SU-DHL-6 (cell line): ENCODE data around the gene CYB5B.

Source experiments
- H2AFZ ChIP-seq: fragments of 200-600 bp; sonication (generic); 2 replicates; pipeline ENCODE4 v1.6.1; 2014; ENCODE audit warnings: low read depth, mild to moderate bottlenecking, moderate library complexity, mixed read lengths, antibody characterized with exemption, low read length; ENCODE audit not compliant: severe bottlenecking
- H3F3A ChIP-seq: fragments of 200-600 bp; shearing (Covaris generic); 2 replicates; pipeline ENCODE4 v1.6.0; 2016; ENCODE audit warnings: antibody characterized with exemption, mild to moderate bottlenecking; ENCODE audit not compliant: insufficient read depth
- H3K27ac ChIP-seq: fragments of 200-600 bp; sonication (generic); 2 replicates; pipeline ENCODE4 v1.5.1; 2016; ENCODE audit warnings: low read depth, mild to moderate bottlenecking, low read length, moderate library complexity, mixed read lengths
- H3K27me3 ChIP-seq: fragments of 200-600 bp; sonication (generic), shearing (Covaris generic); 2 replicates; pipeline ENCODE4 v1.6.0; 2014; ENCODE audit warnings: mild to moderate bottlenecking, low read length
- H3K36me3 ChIP-seq: fragments of 200-600 bp; sonication (generic); 2 replicates; pipeline ENCODE4 v1.6.1; 2014; ENCODE audit warnings: mild to moderate bottlenecking, low read length, mixed read lengths
- H3K4me2 ChIP-seq: fragments of 300-600, 200-600 bp; shearing (Covaris generic), sonication (generic); 2 replicates; pipeline ENCODE4 v1.6.0; 2014; ENCODE audit warnings: low read length, low read depth, mild to moderate bottlenecking; ENCODE audit not compliant: poor library complexity, severe bottlenecking
- H3K4me3 ChIP-seq: fragments of 200-600 bp; sonication (generic); 2 replicates; pipeline ENCODE4 v1.5.1; 2014; ENCODE audit warnings: antibody characterized with exemption, low read length, mild to moderate bottlenecking, mixed read lengths; ENCODE audit not compliant: insufficient read depth, poor library complexity, severe bottlenecking
- H3K79me2 ChIP-seq: fragments of 200-600 bp; sonication (generic); 2 replicates; pipeline ENCODE4 v1.6.1; 2014; ENCODE audit warnings: mild to moderate bottlenecking, low read length, moderate library complexity; ENCODE audit not compliant: insufficient read depth
- H3K9ac ChIP-seq: fragments of 200-600 bp; sonication (generic); 2 replicates; pipeline ENCODE4 v1.7.0; 2014; ENCODE audit warnings: mild to moderate bottlenecking, low read length
- H3K9me2 ChIP-seq: fragments of 200-600 bp; sonication (generic); replicated peaks from 2 replicates; pipeline ENCODE4 v1.6.1; 2014; ENCODE audit warnings: low read length; ENCODE audit not compliant: insufficient read depth
- H3K9me3 ChIP-seq: fragments of 200-600 bp; sonication (generic); 2 replicates; pipeline ENCODE4 v1.6.1; 2014; ENCODE audit warnings: low read length, mixed read lengths; ENCODE audit not compliant: insufficient read depth
- H4K20me1 ChIP-seq: fragments of 200-600 bp; sonication (generic); 2 replicates; pipeline ENCODE4 v1.6.1; 2014; ENCODE audit warnings: low read depth, mild to moderate bottlenecking, antibody characterized with exemption, low read length, moderate library complexity, mixed read lengths
- CTCF ChIP-seq: fragments of 200-600 bp; sonication (generic); IDR thresholded peaks from one replicate; pipeline ENCODE4 v1.5.1; 2017; ENCODE audit warnings: antibody characterized with exemption, mild to moderate bottlenecking, low read length, moderate library complexity; ENCODE audit not compliant: insufficient read depth, poor library complexity, severe bottlenecking
- EZH2phosphoT487 ChIP-seq: fragments of 200-600 bp; sonication (generic), shearing (Covaris generic); conservative IDR thresholded peaks from 2 replicates; pipeline ENCODE4 v1.6.1; 2018; ENCODE audit warnings: mild to moderate bottlenecking, antibody characterized with exemption, low read length, moderate library complexity, mixed read lengths

The CYB5B gene

GRCh38 chr16:69396187-69397061, 28.0 kb upstream of the CYB5B start:
- Histone ChIP-seq H4K20me1 (no peaks in the 10 kb centered on the region), H3K9ac (no peak overlapping the region), H3K27me3 (no peaks in the 10 kb centered on the region), H3K4me2 (peak overlapping the region; percentile 6), H3K4me3 (no peak overlapping the region), H3K9me3 (no peaks in the 10 kb centered on the region), H3K9me2 (no peaks in the 10 kb centered on the region), H3K36me3 (no peaks in the 10 kb centered on the region), H3K79me2 (no peaks in the 10 kb centered on the region), H3F3A (no peaks in the 10 kb centered on the region), H2AFZ (peak overlapping the region; percentile 92), H3K27ac (no peak overlapping the region)
- peak; percentile 66 for TF ChIP-seq CTCF
- TF ChIP-seq EZH2phosphoT487: no peak

GRCh38 chr16:69397821-69398521, 26.4 kb upstream of the CYB5B start:
- no peaks in the 10 kb centered on the region for H3K79me2 ChIP-seq
- H2AFZ ChIP-seq: peak overlapping the region; percentile 36
- TF ChIP-seq EZH2phosphoT487 (no peak), CTCF (no peak)
- no peaks in the 10 kb centered on the region for H3F3A ChIP-seq
- H3K27me3 ChIP-seq: no peaks in the 10 kb centered on the region
- no peak overlapping the region for H3K27ac ChIP-seq
- no peak overlapping the region for H3K4me3 ChIP-seq
- no peak overlapping the region for H3K4me2 ChIP-seq
- no peaks in the 10 kb centered on the region for H4K20me1 ChIP-seq
- no peaks in the 10 kb centered on the region for H3K9me2 ChIP-seq
- H3K9ac ChIP-seq: no peak overlapping the region
- H3K9me3 ChIP-seq: no peaks in the 10 kb centered on the region
- H3K36me3 ChIP-seq: no peaks in the 10 kb centered on the region

GRCh38 chr16:69399361-69399760, 25.1 kb upstream of the CYB5B start:
- Histone ChIP-seq H3F3A (no peaks in the 10 kb centered on the region), H3K9me3 (no peaks in the 10 kb centered on the region), H3K27me3 (no peaks in the 10 kb centered on the region), H3K36me3 (no peaks in the 10 kb centered on the region), H3K4me2 (no peak overlapping the region), H3K27ac (no peak overlapping the region), H3K9ac (no peak overlapping the region), H3K9me2 (no peaks in the 10 kb centered on the region), H2AFZ (no peak overlapping the region), H4K20me1 (no peaks in the 10 kb centered on the region), H3K4me3 (no peak overlapping the region), H3K79me2 (no peaks in the 10 kb centered on the region)
- TF ChIP-seq EZH2phosphoT487: no peak
- TF ChIP-seq CTCF: no peak
